Mononuclear cell (primary cell): Measurements from ENCODE around the gene CEACAM3. TPM values are rescaled to one million over a fixed set of nuclear protein-coding genes. Genes with fewer than 3 reads are reported as not detected.
"Not testable (repeated sequence)": the region's sequence is repeated elsewhere in the genome, so short reads cannot be mapped to it uniquely, and the experiment has no call there.

Experiments
- H3K27me3 ChIP-seq: 2 replicates; pipeline ENCODE4 v1.6.0; 2011; ENCODE audit warnings: low read length, control low read depth; ENCODE audit not compliant: insufficient read depth
- H3K4me1 ChIP-seq: 2 replicates; pipeline ENCODE4 v1.5.1; 2011; ENCODE audit warnings: mild to moderate bottlenecking, low read length, control low read depth; ENCODE audit not compliant: insufficient read depth
- H3K4me3 ChIP-seq: 2 replicates; pipeline ENCODE4 v1.5.1; 2011; ENCODE audit warnings: mild to moderate bottlenecking, low read length, moderate library complexity
- H3K9me3 ChIP-seq: 2 replicates; pipeline ENCODE4 v1.5.1; 2011; ENCODE audit warnings: low read depth, mild to moderate bottlenecking, control low read depth, low read length
- total RNA-seq: library from RNA; depleted of rRNA; stranded (reverse); fragments of >200 nt; gene quantifications from one replicate; pipeline ENCODE4 v1.2.3, GENCODE V29; 2012

Gene CEACAM3
- total RNA-seq, result 0.52 TPM

DNA sequence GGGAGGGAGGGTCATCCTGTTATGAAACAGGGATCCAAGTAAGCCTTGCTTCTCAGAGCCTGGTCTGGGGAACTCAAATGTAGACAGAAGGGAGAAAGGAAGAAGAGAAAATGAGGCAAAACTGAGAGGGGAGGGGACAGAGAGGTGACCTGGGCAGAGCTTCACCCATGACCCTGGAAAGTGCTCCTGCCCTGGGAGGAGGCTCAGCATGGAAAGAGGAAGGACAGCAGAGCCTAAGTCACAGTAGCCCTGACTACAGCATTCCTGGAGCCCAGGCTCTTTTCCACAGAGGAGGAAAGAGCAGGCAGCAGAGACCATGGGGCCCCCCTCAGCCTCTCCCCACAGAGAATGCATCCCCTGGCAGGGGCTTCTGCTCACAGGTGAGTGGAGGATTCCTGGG lies at the start of gene CEACAM3:
TSS of gene CEACAM3 (plus strand) at position 226 of the 400 bp plus-strand sequence. CDS start at position 317, 91 bp downstream.
- H3K9me3 ChIP-seq, result no peaks in the 10 kb centered on the region
- H3K27me3 ChIP-seq, result no peaks in the 10 kb centered on the region
- peaks cover 58% of the 10 kb centered on the region for H3K4me1 ChIP-seq
- H3K4me3 ChIP-seq, result peak within 1 kb of the TSS; percentile 33

DNA sequence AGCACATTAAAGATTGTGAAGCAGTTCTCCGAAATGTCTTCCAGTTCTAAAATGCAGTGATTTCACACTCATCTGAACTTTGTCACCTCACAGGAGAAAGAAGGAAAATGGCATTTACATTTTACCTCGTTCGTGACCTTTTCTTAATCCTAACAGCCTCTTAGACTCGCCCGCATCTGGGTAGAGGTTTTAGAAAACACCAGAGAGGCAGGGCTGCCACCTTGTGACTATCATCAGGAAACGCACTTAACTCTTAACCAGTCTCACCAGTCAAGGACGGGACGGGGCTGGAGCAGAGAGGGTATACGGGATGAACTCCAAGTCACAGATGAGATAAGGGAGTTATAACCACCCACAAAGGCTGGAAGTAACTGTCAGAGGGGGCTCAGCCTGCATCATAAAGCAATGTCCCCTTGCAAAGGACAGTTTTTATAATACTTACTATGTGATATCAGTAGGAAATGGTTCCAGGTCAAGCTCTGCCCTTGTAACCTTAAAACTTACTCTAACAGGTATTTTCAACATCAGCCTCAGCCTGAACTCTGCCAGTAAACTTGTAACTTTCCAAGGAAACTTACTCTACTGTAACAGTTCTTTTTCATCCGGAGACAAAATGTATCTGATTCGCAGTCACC lies 49.7 kb upstream of the CEACAM3 start:
- H3K27me3 ChIP-seq, result peaks cover 6% of the 10 kb centered on the region
- peaks cover 39% of the 10 kb centered on the region for H3K4me1 ChIP-seq

DNA sequence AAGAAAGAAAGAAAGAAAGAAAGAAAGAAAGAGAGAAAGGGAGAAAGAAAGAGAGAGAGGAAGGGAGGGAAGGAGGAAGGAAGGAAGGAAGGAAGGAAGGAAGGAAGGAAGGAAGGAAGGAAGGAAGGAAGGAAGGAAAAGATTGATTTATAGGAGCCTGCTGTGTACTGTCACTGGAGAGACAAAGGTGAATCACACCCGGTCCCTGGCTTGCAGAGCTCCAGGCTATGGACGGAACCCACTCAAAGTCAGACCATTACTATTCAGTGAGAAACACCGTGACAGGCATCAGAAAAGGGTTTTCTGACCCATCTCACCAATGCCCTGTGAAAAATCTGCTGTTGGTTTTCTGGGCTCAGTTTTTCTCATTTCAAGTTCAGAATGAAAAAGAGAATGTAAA lies 48.4 kb upstream of the CEACAM3 start:
- Histone ChIP-seq H3K27me3 (peaks cover 6% of the 10 kb centered on the region), H3K9me3 (no peaks in the 10 kb centered on the region), H3K4me1 (peaks cover 38% of the 10 kb centered on the region), H3K4me3 (no peak overlapping the region)

More for the DNA sequence above, 49.7 kb upstream of the CEACAM3 start:
- Histone ChIP-seq H3K4me3 (no peak overlapping the region), H3K9me3 (no peaks in the 10 kb centered on the region)

DNA sequence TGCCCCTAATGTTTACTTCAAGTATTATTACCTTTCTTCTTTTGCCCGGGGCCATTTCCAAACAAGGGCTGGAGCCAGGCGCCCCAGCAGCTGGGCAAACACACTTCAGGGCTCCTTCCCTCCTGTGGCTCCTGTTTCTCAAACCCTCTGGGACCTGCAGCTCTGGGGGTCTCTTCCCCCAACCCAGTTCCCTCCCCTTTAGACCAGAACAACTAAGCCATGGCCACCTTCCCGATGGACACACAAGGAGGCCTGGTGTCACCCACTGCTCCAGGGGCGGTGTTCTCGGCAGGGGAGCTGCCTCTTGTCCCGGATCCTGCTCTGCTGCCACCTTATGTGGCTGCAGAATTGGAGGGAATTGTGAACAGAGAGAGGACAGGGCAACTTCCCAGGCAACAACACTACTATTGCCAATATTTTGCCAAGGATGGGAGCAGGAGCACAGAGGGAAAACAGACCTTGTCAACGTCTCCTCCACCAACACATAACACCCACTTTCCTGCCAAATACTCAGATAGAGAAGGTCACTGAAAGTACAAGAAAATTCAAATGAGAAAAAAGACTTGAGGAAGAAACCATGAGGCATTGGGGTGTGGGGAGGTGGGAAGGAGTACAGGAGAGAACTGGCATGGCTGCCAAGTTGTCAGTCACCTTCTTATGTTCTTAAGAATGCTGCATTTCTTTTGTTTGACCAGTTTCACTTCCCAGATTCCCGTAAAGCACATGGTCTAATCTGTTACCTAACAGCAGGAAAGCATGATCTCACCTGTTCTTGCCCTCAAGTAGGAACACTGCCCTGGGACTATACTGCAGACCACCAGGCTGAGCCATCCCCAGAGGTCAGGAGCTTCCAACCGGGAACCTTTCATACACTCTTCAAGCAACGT lies 45.9 kb upstream of the CEACAM3 start:
- not testable (repeated sequence) for H3K9me3 ChIP-seq, H3K4me3 ChIP-seq, H3K27me3 ChIP-seq
- H3K4me1 ChIP-seq, result peaks cover 31% of the 10 kb centered on the region

DNA sequence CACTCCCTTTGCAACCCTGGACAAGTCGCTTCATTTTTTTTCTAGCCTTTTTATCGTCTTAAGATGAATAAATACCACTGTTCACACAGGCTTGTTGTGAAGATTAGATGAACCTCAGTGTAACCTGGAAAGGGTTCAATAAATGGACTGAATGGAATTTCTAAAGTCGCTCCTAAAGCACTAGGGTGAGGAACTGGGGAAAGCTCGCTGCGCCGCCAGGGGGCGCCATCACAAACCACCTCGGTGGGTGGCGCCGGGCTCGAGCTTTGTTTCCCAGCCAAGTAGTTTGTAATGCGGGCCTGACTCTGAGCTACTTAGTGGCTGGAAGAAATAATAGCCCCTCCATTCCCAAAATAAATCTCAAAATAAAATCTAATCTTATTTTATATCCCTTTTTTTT lies 43.2 kb upstream of the CEACAM3 start:
- H3K4me1 ChIP-seq, result peaks cover 21% of the 10 kb centered on the region
- peaks cover 2% of the 10 kb centered on the region for H3K27me3 ChIP-seq
- no peaks in the 10 kb centered on the region for H3K9me3 ChIP-seq
- no peak overlapping the region for H3K4me3 ChIP-seq

DNA sequence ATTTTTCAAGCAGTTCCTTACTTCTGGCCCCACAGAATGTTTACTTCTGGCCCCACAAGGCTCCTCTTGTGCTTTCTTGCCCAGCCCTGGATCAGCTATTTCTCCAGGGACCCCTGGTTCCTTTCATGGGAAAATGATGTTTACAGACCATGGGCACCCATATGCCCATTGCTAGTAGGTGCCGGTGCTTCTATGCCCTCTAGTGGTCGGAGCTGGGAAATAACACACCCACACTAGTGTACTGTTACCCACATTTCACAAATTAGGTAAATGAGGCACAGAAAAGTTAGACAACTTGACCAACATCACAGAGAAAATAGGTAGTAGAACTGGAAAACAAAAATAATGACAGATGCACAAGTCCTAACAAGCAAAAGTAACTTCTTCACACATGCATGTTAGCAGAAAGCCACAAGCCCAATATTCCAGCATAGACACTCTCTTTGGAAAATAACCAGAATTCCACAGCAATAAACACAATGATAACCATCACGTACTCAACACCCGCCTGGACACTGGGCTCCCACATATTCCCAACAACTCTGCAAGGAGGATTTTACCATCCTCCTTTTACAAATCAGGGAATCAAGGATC lies 42.4 kb upstream of the CEACAM3 start:
- Histone ChIP-seq H3K4me1 (peaks cover 21% of the 10 kb centered on the region), H3K27me3 (peaks cover 2% of the 10 kb centered on the region), H3K9me3 (no peaks in the 10 kb centered on the region), H3K4me3 (no peak overlapping the region)

DNA sequence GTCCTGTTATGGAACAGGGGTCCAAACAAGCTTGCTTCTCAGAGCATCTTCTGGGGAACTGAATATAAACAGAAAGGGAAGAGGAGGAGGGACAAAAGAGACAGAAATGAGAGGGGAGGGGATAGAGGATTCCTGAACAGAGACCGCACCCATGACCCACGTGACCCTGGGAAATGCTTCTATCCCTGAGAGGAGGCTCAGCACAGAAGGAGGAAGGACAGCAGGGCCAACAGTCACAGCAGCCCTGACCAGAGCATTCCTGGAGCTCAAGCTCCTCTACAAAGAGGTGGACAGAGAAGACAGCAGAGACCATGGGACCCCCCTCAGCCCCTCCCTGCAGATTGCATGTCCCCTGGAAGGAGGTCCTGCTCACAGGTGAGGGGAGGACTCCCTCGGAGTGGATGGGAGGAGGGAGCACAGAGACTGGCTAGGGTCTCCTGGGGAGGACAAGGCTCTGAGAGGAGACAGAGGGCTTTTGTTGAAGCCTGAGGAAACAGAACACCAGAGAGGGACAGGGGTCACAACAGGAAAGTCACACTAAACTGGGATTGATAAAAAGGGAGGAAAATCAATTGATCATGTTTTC lies 41.0 kb upstream of the CEACAM3 start, which contains the start of gene CEACAM6:
TSS of gene CEACAM6 (plus strand) at position 203 of the 586 bp plus-strand sequence. CDS start at position 312, 109 bp downstream.
- Histone ChIP-seq H3K4me3 (no peak within 1 kb of the TSS), H3K27me3 (peaks cover 2% of the 10 kb centered on the region), H3K9me3 (no peaks in the 10 kb centered on the region), H3K4me1 (peaks cover 21% of the 10 kb centered on the region)

DNA sequence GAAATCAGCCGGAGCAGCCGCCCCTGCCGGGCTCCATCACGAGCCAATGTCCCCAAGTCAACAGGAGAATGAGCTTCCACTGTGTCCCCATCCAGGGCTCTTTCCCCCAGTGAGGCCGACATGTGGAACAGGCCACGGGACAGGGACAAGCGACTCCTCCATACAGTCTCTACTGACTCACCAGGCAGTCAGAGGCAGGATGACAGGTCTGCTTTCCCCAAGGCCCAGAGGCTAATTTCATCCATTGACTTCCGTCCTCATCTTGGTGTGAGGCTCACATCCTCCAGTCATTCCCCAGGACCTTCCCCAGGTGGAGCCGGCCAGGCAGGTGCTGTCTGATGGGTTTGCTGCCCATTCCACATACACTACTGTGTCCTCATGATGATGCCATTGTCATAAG lies 37.5 kb upstream of the CEACAM3 start:
- no peaks in the 10 kb centered on the region for H3K27me3 ChIP-seq
- H3K4me1 ChIP-seq, result peaks cover 9% of the 10 kb centered on the region
- H3K9me3 ChIP-seq, result no peaks in the 10 kb centered on the region
- no peak overlapping the region for H3K4me3 ChIP-seq

DNA sequence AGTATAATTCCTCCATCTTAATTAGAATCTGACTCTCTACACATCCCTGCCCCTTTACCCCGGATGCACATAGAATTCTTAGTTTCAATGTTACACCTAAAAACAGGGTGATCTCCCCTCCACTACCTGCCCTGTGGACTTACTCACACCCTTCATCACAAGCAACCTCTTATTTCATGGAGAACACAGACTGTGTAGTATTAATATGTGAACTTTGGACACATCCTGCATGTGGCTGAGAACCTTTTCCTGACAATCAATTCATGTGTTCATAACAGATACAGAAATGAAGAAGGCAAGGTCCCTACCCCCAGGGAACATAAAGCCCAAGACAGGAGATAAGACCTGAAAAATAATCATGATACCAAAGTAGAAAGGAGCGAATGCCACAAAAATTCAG lies 29.3 kb upstream of the CEACAM3 start:
- no peaks in the 10 kb centered on the region for H3K9me3 ChIP-seq
- H3K4me1 ChIP-seq, result no peaks in the 10 kb centered on the region
- H3K27me3 ChIP-seq, result no peaks in the 10 kb centered on the region
- no peak overlapping the region for H3K4me3 ChIP-seq

DNA sequence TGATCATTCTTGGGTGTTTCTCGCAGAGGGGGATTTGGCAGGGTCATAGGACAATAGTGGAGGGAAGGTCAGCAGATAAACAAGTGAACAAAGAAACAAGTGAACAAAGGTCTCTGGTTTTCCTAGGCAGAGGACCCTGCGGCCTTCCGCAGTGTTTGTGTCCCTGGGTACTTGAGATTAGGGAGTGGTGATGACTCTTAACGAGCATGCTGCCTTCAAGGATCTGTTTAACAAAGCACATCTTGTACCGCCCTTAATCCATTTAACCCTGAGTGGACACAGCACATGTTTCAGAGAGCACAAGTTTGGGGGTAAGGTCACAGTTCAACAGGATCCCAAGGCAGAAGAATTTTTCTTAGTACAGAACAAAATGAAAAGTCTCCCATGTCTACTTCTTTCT lies 28.3 kb upstream of the CEACAM3 start:
- not testable (repeated sequence) for H3K27me3 ChIP-seq, H3K9me3 ChIP-seq, H3K4me3 ChIP-seq, H3K4me1 ChIP-seq

DNA sequence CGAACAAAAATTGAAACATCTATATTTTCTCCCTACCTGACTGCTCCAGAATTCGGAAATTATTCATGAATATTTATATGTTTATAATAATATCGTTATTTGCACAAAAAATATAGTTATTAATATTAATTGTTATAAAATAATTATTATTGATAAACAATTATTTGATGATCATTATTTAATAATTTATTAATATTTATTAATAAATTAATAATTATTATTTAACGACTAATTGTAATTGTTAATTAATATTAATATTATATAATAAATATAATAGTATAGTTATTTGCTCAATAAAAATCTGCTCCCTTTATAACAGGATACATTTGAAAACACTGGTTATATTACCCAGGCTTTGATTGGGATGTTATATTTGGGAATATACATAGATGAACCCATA lies 26.8 kb upstream of the CEACAM3 start:
- Histone ChIP-seq H3K4me1 (peaks cover 15% of the 10 kb centered on the region), H3K4me3 (no peak overlapping the region), H3K27me3 (no peaks in the 10 kb centered on the region), H3K9me3 (no peaks in the 10 kb centered on the region)

DNA sequence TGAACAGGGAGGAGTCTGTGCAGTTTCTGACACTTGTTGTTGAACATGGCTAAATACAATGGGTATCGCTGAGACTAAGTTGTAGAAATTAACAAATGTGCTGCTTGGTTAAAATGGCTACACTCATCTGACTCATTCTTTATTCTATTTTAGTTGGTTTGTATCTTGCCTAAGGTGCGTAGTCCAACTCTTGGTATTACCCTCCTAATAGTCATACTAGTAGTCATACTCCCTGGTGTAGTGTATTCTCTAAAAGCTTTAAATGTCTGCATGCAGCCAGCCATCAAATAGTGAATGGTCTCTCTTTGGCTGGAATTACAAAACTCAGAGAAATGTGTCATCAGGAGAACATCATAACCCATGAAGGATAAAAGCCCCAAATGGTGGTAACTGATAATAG lies 25.0 kb upstream of the CEACAM3 start:
- peaks cover 20% of the 10 kb centered on the region for H3K4me1 ChIP-seq
- H3K4me3 ChIP-seq, result no peak overlapping the region
- H3K27me3 ChIP-seq, result peaks cover 3% of the 10 kb centered on the region
- H3K9me3 ChIP-seq, result no peaks in the 10 kb centered on the region

DNA sequence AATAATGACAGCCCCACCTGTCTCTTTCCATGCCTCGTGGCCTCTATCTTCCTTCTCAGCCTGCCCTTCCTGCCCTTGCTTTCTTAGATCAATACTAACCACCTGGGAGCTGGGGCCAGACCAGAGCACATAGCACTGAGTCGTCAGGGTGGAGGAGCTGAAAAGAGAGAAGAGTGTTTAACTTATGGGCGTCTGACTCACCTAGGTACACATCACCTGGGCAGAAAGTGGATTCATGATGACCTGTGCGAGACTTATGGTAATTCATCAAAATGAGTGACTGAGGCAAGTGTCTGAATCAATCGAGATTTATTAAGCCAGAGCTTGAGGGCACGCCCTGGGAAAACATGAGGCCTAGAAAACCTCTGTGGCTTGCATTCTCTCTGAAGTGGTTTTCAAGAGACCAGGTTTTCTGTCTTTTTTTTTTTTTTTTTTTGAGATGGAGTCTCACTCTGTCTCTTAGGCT lies 21.8 kb upstream of the CEACAM3 start:
- Histone ChIP-seq H3K9me3 (no peaks in the 10 kb centered on the region), H3K27me3 (peaks cover 3% of the 10 kb centered on the region), H3K4me1 (peaks cover 20% of the 10 kb centered on the region), H3K4me3 (no peak overlapping the region)

DNA sequence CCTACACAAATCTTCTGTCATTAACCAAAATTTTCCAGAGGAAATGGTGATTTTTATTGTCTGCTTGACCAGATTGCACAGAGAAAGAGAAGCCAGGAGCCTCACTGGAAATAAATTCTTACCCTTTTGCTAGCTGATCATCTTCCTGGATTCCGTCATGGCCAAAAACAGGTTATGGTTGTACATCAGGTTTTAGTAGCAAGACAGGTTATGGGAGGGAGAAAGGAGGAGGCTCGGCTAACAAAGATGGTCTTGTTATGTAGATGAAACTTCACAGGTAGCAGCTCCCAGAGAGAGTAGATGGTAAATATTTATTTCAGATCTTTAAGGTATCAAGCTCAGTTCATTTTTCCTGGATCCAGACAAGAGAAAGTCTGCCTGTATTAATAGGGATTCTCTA lies 19.7 kb upstream of the CEACAM3 start:
- Histone ChIP-seq H3K9me3 (no peaks in the 10 kb centered on the region), H3K27me3 (peaks cover 3% of the 10 kb centered on the region), H3K4me1 (peaks cover 20% of the 10 kb centered on the region), H3K4me3 (no peak overlapping the region)

DNA sequence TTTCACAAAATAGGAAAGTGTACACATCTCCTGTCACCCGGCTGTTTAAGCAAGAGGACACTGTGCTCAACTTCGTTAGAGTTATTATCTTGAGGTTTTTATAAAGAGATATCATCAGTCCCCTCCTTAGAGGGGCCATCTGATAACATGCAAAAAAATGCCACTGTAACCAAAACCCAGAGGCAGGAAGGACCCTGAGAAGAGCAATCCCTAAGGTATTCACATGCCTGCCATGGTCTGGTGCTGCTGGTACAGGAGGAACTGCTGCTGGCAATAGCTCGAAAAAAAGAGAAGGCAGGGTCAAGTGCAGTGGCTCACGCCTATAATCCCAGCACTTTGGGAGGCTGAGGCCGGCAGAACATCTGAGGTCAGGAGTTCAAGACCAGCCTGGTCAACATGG lies 12.8 kb upstream of the CEACAM3 start:
- Histone ChIP-seq H3K4me1 (peaks cover 34% of the 10 kb centered on the region), H3K9me3 (no peaks in the 10 kb centered on the region), H3K27me3 (no peaks in the 10 kb centered on the region)

More for the DNA sequence above, 12.8 kb upstream of the CEACAM3 start:
- H3K4me3 ChIP-seq, result no peak overlapping the region
